ENCODE data around the gene PLCD3.

Gene PLCD3

GRCh38 chr17:45120558-45120957, 11.8 kb downstream of the PLCD3 start:
- no peak for DNase-seq (ENCODE audit: low read depth)
- H3K4me3 ChIP-seq (replicated peaks; ENCODE audit: low read depth, low read length), result no peak overlapping the region
- TF ChIP-seq CTCF (IDR thresholded peaks at IDR 0.05; ENCODE audit: low read length, missing control alignments), result no peak

- no peak for TF ChIP-seq CTCF (IDR thresholded peaks at IDR 0.05; ENCODE audit: low read length, missing control alignments)
- DNase-seq (ENCODE audit: low read depth), result no peak
- H3K4me3 ChIP-seq (replicated peaks; ENCODE audit: low read depth, low read length), result no peak overlapping the region
These were observed 12.4 kb downstream of the PLCD3 start for GRCh38 chr17:45119964-45120363.

- no peak for DNase-seq (ENCODE audit: low read depth)
- no peak for TF ChIP-seq CTCF (IDR thresholded peaks at IDR 0.05; ENCODE audit: low read length, missing control alignments)
- no peak overlapping the region for H3K4me3 ChIP-seq (replicated peaks; ENCODE audit: low read depth, low read length)
These were observed 13.6 kb downstream of the PLCD3 start for GRCh38 chr17:45118691-45119090.

- DNase-seq (ENCODE audit: low read depth), result no peak
- no peak for TF ChIP-seq CTCF (IDR thresholded peaks at IDR 0.05; ENCODE audit: low read length, missing control alignments)
- H3K4me3 ChIP-seq (replicated peaks; ENCODE audit: low read depth, low read length), result no peak overlapping the region
These were observed 14.3 kb downstream of the PLCD3 start for GRCh38 chr17:45117848-45118646.

- H3K4me3 ChIP-seq (replicated peaks; ENCODE audit: low read depth, low read length), result no peak overlapping the region
- DNase-seq (ENCODE audit: low read depth), result no peak
- no peak for TF ChIP-seq CTCF (IDR thresholded peaks at IDR 0.05; ENCODE audit: low read length, missing control alignments)
These were observed 15.0 kb downstream of the PLCD3 start for GRCh38 chr17:45117334-45117733.

GRCh38 chr17:45116434-45117016, 15.8 kb downstream of the PLCD3 start:
- no peak overlapping the region for H3K4me3 ChIP-seq (replicated peaks; ENCODE audit: low read depth, low read length)
- DNase-seq (ENCODE audit: low read depth), result no peak
- TF ChIP-seq CTCF (IDR thresholded peaks at IDR 0.05; ENCODE audit: low read length, missing control alignments), result no peak

GRCh38 chr17:45115871-45116270, 16.4 kb downstream of the PLCD3 start:
- no peak overlapping the region for H3K4me3 ChIP-seq (replicated peaks; ENCODE audit: low read depth, low read length)
- DNase-seq (ENCODE audit: low read depth), result no peak
- TF ChIP-seq CTCF (IDR thresholded peaks at IDR 0.05; ENCODE audit: low read length, missing control alignments), result no peak

Measured in fibroblast of pulmonary artery (primary cell).